ENCODE measurements around the gene SCIN. TPM values are rescaled to one million over a fixed set of nuclear protein-coding genes. Genes with fewer than 3 reads are reported as not detected.

SCIN gene
- total and polyA plus RNA-seq, 2 of the 8 experiments (the other 6 are each of a cell fraction or from before 2014, with no cell fraction given) = 0.47 to 1.9 TPM

DNA sequence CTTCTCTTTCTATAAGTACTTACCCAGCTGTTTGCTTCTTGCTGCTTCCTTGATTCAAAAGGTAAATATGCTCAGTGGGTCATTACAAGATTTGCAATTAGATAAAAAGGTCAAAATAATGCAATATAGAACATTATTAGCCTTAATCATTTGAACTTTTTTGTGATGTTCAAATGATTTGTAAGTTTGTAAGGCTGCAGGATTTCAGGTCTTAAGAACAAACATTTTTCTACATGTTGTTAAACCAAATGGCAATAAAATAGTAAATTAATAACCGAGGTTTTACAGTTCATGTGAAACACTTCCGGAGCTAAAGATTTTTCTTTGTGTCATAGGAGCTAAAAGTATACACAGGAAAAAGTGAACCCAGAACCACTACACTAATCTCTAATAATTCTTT is 16.2 kb upstream of the SCIN start (continued):
- TF ChIP-seq EGR1 (IDR thresholded peaks at IDR 0.05; ENCODE audit: borderline replicate concordance, low read depth, low read length) = no peak
- no peak for TF ChIP-seq SP1 (IDR thresholded peaks at IDR 0.05; ENCODE audit: low read depth, low read length)
- no peak for TF ChIP-seq CREB1 (IDR thresholded peaks at IDR 0.05)
